Activated CD4-positive, alpha-beta T cell treated with anti-CD3 and anti-CD28 coated beads, Interleukin-2, amount 10 ng/mL, durations not matched to agents 7 days and 5 days (primary cell): ENCODE data around the gene NKX2-3. TPM values are rescaled to one million over a fixed set of nuclear protein-coding genes. Genes with fewer than 3 reads are reported as not detected.

Experiments
- CTCF ChIA-PET: fragments of 350-600 bp; sonication (Branson Sonifier 250); formaldehyde crosslinking; loops from one replicate; lab custom pipeline; 2021; ENCODE audit warnings: antibody characterized with exemption; lab: Charles Lee
- POLR2A ChIA-PET: fragments of 350-600 bp; sonication (Branson Sonifier 250); formaldehyde crosslinking; loops from one replicate; lab custom pipeline; 2021; ENCODE audit warnings: antibody characterized with exemption; lab: Charles Lee
- DNase-seq: peaks from one replicate; pipeline ENCODE4 v3.0.0-alpha.2; 2020
- H3K27ac Mint-ChIP-seq: one replicate; pipeline ENCODE4 v1.8.0; 2021; ENCODE audit warnings: mild to moderate bottlenecking, moderate library complexity, mixed read lengths
- H3K27me3 Mint-ChIP-seq: one replicate; pipeline ENCODE4 v1.8.0; 2021; ENCODE audit warnings: mixed read lengths
- H3K36me3 Mint-ChIP-seq: one replicate; pipeline ENCODE4 v1.8.0; 2021; ENCODE audit warnings: low read depth, mixed read lengths
- H3K4me1 Mint-ChIP-seq: one replicate; pipeline ENCODE4 v1.8.0; 2021; ENCODE audit warnings: mixed read lengths
- H3K4me3 Mint-ChIP-seq: one replicate; pipeline ENCODE4 v1.8.0; 2021; ENCODE audit warnings: mild to moderate bottlenecking, moderate library complexity, mixed read lengths
- H3K9me3 Mint-ChIP-seq: one replicate; pipeline ENCODE4 v1.8.0; 2021; ENCODE audit warnings: mixed read lengths
- total RNA-seq, 2 experiments: library from RNA; stranded (reverse); gene quantifications; one replicate each; pipeline ENCODE4 v1.2.3, GENCODE V29; 2021

Gene NKX2-3
- total RNA-seq, result not detected

DNA sequence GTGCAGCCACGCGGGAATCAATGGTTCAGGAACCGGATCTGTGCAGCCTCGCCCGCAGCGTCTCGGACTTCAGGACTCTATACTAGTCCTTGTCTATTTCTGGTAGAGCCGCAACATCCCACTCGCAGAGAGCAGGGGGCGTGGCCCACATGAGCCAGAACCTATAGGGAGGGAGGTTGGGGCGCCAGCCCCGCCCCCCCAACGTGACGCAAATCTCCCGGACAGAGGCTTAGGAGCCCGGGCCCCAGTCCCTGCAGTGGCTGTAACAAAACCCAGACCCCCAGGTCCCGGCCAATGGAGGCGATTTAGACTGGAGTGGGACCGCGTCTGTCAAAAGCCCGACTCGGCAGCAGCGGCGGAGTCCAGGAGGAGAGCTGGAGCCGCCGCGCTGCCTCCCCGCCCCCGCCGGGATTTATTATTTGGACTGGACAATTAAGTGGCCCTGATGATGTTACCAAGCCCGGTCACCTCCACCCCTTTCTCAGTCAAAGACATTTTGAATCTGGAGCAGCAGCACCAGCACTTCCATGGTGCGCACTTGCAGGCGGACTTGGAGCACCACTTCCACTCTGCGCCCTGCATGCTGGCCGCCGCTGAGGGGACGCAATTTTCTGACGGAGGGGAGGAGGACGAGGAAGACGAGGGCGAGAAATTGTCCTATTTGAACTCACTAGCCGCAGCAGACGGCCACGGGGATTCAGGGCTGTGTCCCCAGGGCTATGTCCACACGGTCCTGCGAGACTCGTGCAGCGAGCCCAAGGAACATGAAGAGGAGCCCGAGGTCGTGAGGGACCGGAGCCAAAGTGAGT is at the start of gene NKX2-3:
TSS of gene NKX2-3 (plus strand) at position 256 of the 809 bp plus-strand sequence. CDS start at position 446, 190 bp downstream.
- ChIA-PET CTCF (no interaction called here), POLR2A (no interaction called here)
- DNase-seq, result no peak
- no peak within 1 kb of the TSS for H3K4me3 Mint-ChIP-seq
- H3K4me1 Mint-ChIP-seq, result peaks cover 49% of the 10 kb centered on the region
- H3K27me3 Mint-ChIP-seq, result peaks cover 93% of the 10 kb centered on the region
- peaks cover 4% of the 10 kb centered on the region for H3K9me3 Mint-ChIP-seq
- H3K36me3 Mint-ChIP-seq, result peaks cover 5% of the 10 kb centered on the region
- peak within 1 kb of the TSS; percentile 71 for H3K27ac Mint-ChIP-seq

DNA sequence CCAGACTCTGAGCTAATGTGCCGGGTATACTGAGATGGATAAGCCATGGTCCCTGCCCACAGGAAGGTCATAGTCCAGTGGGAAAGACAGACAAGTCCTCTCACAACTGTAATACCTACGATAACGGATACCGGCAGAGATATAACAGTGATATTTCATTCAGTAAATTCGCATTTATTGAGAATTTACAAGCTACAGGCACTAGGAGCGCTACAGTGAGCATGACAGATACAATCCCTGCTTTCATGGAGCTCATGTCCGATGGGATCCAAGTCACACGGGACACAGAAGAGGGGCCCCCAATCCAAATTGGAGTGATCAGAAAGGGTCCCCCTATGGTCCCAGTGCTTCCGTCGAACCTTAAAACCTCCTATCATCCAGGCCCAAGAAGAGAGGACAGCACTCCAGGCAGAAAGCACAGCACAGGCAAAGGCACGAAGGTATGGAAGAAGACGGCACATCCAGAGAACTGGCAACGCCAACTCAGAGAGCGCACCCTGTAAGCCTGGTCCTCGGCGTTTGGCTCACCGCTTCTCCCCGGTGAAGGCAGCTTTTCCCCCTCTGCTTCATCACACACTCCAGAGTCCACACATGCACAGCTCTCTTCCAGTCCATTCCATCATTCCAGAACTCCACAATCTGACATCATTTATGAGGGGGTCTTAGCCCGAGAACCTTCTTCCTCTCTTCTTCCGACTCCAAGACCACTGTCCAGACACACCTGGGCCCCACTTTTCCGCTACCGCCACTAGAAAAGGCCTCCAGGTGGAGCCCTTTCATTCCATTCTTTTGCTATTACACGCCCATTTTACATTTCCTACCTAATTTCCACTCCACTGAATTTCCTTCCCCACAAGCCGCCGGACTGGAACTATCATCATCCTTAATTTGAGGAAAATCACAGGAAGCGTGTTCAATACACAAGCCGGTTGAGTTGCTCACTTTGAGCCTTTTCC is 47.8 kb upstream of the NKX2-3 start:
- H3K27me3 Mint-ChIP-seq, result peaks cover 34% of the 10 kb centered on the region
- POLR2A ChIA-PET, result no interaction called here
- H3K4me1 Mint-ChIP-seq, result no peaks in the 10 kb centered on the region
- no peak overlapping the region for H3K4me3 Mint-ChIP-seq
- CTCF ChIA-PET, result no interaction called here
- no peaks in the 10 kb centered on the region for H3K36me3 Mint-ChIP-seq
- no peak for DNase-seq
- H3K27ac Mint-ChIP-seq, result no peak overlapping the region
- no peaks in the 10 kb centered on the region for H3K9me3 Mint-ChIP-seq

- no peaks in the 10 kb centered on the region for H3K9me3 Mint-ChIP-seq
- peaks cover 47% of the 10 kb centered on the region for H3K27me3 Mint-ChIP-seq
- no peaks in the 10 kb centered on the region for H3K36me3 Mint-ChIP-seq
- H3K4me1 Mint-ChIP-seq, result no peaks in the 10 kb centered on the region
- no peak overlapping the region for H3K27ac Mint-ChIP-seq
- ChIA-PET CTCF (no interaction called here), POLR2A (no interaction called here)
- DNase-seq, result no peak
- no peak overlapping the region for H3K4me3 Mint-ChIP-seq
Measured at GRCh38 chr10:99487125-99487807, 45.5 kb upstream of the NKX2-3 start.

DNA sequence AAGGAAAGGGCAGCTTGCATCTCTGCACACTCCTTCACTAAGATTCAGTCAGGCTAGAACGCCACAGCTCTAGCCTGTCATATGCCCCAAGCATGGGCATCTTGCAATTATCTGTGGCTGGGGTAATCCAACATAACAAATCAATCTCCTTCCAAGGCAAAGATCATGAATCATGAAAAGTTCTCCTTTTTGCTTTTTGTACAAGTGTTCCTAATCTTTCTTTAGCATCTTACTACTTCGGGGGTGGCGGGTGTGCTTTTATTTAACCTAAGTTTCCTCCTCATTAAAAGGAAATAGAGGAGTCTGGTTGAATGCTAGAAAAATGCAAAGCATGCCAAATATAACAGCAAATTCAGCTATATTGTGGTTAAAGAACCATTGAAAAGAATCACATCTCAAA is 43.5 kb upstream of the NKX2-3 start:
- Mint-ChIP-seq H3K27me3 (peaks cover 43% of the 10 kb centered on the region), H3K9me3 (no peaks in the 10 kb centered on the region), H3K36me3 (no peaks in the 10 kb centered on the region), H3K4me3 (no peak overlapping the region), H3K4me1 (no peaks in the 10 kb centered on the region), H3K27ac (no peak overlapping the region)
- DNase-seq, result no peak
- ChIA-PET CTCF (no interaction called here), POLR2A (no interaction called here)

GRCh38 chr10:99497343-99498025 is 35.3 kb upstream of the NKX2-3 start:
- ChIA-PET POLR2A (no interaction called here), CTCF (no interaction called here)
- no peaks in the 10 kb centered on the region for H3K36me3 Mint-ChIP-seq
- no peaks in the 10 kb centered on the region for H3K4me1 Mint-ChIP-seq
- peaks cover 16% of the 10 kb centered on the region for H3K27me3 Mint-ChIP-seq
- H3K27ac Mint-ChIP-seq, result no peak overlapping the region
- peaks cover 2% of the 10 kb centered on the region for H3K9me3 Mint-ChIP-seq
- no peak for DNase-seq
- H3K4me3 Mint-ChIP-seq, result no peak overlapping the region

- peaks cover 27% of the 10 kb centered on the region for H3K27me3 Mint-ChIP-seq
- H3K4me3 Mint-ChIP-seq, result no peak overlapping the region
- peaks cover 2% of the 10 kb centered on the region for H3K9me3 Mint-ChIP-seq
- H3K4me1 Mint-ChIP-seq, result no peaks in the 10 kb centered on the region
- H3K27ac Mint-ChIP-seq, result no peak overlapping the region
- ChIA-PET POLR2A (no interaction called here), CTCF (interaction anchor here (1.7 kb wide), 1 partner anchor 11 kb away, joined by 3 read pairs; no protein-coding TSS in a partner anchor)
- no peaks in the 10 kb centered on the region for H3K36me3 Mint-ChIP-seq
- DNase-seq, result no peak
Measured at GRCh38 chr10:99506416-99506815, 26.3 kb upstream of the NKX2-3 start.

- H3K36me3 Mint-ChIP-seq, result no peaks in the 10 kb centered on the region
Measured at GRCh38 chr10:99507265-99507664, 25.5 kb upstream of the NKX2-3 start.

GRCh38 chr10:99513061-99513460 is 19.7 kb upstream of the NKX2-3 start:
- Mint-ChIP-seq H3K4me1 (no peaks in the 10 kb centered on the region), H3K4me3 (no peak overlapping the region), H3K27ac (no peak overlapping the region), H3K27me3 (peaks cover 51% of the 10 kb centered on the region), H3K36me3 (no peaks in the 10 kb centered on the region), H3K9me3 (peaks cover 2% of the 10 kb centered on the region)
- CTCF ChIA-PET, result no interaction called here
- POLR2A ChIA-PET, result no interaction called here
- DNase-seq, result no peak

More at GRCh38 chr10:99507265-99507664, 25.5 kb upstream of the NKX2-3 start:
- DNase-seq, result no peak
- H3K27ac Mint-ChIP-seq, result no peak overlapping the region
- peaks cover 2% of the 10 kb centered on the region for H3K9me3 Mint-ChIP-seq
- no peaks in the 10 kb centered on the region for H3K4me1 Mint-ChIP-seq
- POLR2A ChIA-PET, result no interaction called here
- CTCF ChIA-PET, result no interaction called here
- no peak overlapping the region for H3K4me3 Mint-ChIP-seq
- peaks cover 32% of the 10 kb centered on the region for H3K27me3 Mint-ChIP-seq

DNA sequence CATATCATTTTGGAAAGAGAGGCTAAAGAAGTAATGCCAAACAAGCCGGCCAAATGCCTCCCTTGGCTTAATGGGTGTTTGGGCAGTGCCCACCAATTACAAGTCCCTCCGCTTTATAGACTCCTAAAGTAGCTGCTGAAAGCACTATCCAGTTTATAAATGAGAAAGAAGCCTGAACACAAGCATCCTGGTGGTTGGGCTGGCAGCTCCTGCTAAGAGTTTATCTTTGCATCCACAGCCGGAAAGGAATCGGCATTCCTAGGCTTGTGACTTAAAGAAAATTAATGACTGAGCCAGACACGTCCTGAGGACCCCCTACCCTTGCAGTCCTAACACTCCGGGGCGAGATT is 13.1 kb upstream of the NKX2-3 start:
- CTCF ChIA-PET, result no interaction called here
- peaks cover 64% of the 10 kb centered on the region for H3K27me3 Mint-ChIP-seq
- no peak overlapping the region for H3K27ac Mint-ChIP-seq

DNA sequence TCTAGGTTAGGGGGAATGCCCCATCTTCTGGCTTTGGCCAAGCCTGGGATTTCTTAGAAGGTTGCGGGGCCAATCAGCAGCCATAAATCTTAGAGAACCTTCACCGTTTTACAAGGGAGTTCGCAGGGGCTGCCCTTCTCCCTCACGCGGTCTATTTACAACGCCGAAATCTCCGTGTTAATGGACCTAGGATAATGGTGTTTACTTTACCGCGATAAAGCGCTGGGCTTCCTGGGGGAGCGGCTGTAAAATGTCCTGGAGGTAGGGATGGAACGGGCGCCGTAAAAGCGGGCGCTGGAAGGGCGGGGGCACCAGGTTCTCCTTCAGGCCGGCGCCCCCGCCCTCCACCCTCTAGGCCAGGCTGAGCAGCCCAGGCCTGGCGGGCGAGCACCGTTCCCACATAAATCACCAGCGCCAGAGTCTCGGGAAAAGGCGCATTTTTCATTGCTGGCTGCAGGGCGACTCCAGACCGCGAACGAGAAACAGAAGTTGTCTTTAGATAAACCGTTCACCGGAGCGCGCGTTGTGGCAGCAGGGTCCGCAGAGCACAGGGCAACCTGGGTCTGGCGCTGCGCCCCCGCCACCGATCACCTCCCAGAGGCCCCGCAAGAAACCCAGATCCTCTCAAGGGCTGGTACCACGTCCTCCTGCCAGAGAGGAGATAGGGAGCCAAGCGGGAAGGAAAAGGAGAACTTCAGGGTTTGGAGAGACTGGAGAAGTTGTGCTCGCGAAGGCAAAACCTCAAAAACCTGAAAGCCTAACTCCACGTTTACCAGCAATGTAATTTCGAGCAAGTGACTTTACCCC is 12.5 kb upstream of the NKX2-3 start:
- Mint-ChIP-seq H3K27ac (no peak overlapping the region), H3K4me3 (no peak overlapping the region), H3K36me3 (no peaks in the 10 kb centered on the region)

More for the DNA sequence above, 13.1 kb upstream of the NKX2-3 start:
- no peak for DNase-seq
- POLR2A ChIA-PET, result no interaction called here
- Mint-ChIP-seq H3K9me3 (no peaks in the 10 kb centered on the region), H3K4me1 (peaks cover 6% of the 10 kb centered on the region), H3K4me3 (no peak overlapping the region), H3K36me3 (no peaks in the 10 kb centered on the region)

GRCh38 chr10:99520847-99521764 is 11.6 kb upstream of the NKX2-3 start:
- ChIA-PET POLR2A (no interaction called here), CTCF (no interaction called here)
- Mint-ChIP-seq H3K36me3 (no peaks in the 10 kb centered on the region), H3K9me3 (no peaks in the 10 kb centered on the region), H3K4me1 (peaks cover 6% of the 10 kb centered on the region), H3K4me3 (no peak overlapping the region), H3K27me3 (peaks cover 76% of the 10 kb centered on the region), H3K27ac (no peak overlapping the region)
- no peak for DNase-seq

More for the DNA sequence above, 12.5 kb upstream of the NKX2-3 start:
- no peak for DNase-seq
- Mint-ChIP-seq H3K27me3 (peaks cover 70% of the 10 kb centered on the region), H3K4me1 (peaks cover 6% of the 10 kb centered on the region), H3K9me3 (no peaks in the 10 kb centered on the region)
- ChIA-PET CTCF (no interaction called here), POLR2A (no interaction called here)
